ENCODE data around the gene ANXA2. TPM values are rescaled to one million over a fixed set of nuclear protein-coding genes. Genes with fewer than 3 reads are reported as not detected.

The ANXA2 gene
- total and polyA plus RNA-seq, 2 experiments from 2014 or later = 202 to 225 TPM

- TF ChIP-seq CTCF (conservative IDR thresholded peaks at IDR 0.05; ENCODE audit: low read depth in 2 of 2) (no peak), EZH2phosphoT487 (IDR thresholded peaks at IDR 0.05; ENCODE audit: unreplicated experiment) (no peak), NANOG (IDR thresholded peaks at IDR 0.05; ENCODE audit: borderline replicate concordance) (no peak), POLR2AphosphoS5 (IDR thresholded peaks at IDR 0.05; ENCODE audit: low read depth) (no peak), STAT1 (IDR thresholded peaks at IDR 0.05; ENCODE audit: unreplicated experiment) (no peak), CREB1 (CRISPR knock-in tag; IDR thresholded peaks at IDR 0.05; ENCODE audit: low read depth) (no peak)
These were observed 45.3 kb downstream of the ANXA2 start (continued) for GRCh38 chr15:60352525-60352924.

GRCh38 chr15:60351066-60351465 lies 46.7 kb downstream of the ANXA2 start:
- Mint-ChIP-seq H3K27me3 (ENCODE audit: insufficient read depth, low read depth, poor library complexity) (no peaks in the 10 kb centered on the region), H3K9me3 (no peaks in the 10 kb centered on the region), H3K4me3 (no peak overlapping the region), H3K4me1 (peaks cover 13% of the 10 kb centered on the region), H3K36me3 (ENCODE audit: low read depth) (peaks cover 41% of the 10 kb centered on the region), H3K27ac (no peak overlapping the region)
- Histone ChIP-seq H3K79me2 (replicated peaks; ENCODE audit: insufficient read depth) (no peaks in the 10 kb centered on the region), H3K4me2 (no peak overlapping the region), H3K36me3 (ENCODE audit: insufficient read depth) (peaks cover 38% of the 10 kb centered on the region), H3K4me3 (no peak overlapping the region), H3K4me1 (ENCODE audit: insufficient read depth) (0 out of 2 replicates have a peak, but pooled peaks cover 3% of the 10 kb centered on the region), H2AFZ (no peak overlapping the region), H3F3A (replicated peaks; ENCODE audit: low read depth) (no peaks in the 10 kb centered on the region), H3K9me2 (ENCODE audit: insufficient read depth) (no peaks in the 10 kb centered on the region), H3K27me3 (ENCODE audit: insufficient read depth) (no peaks in the 10 kb centered on the region), H3K27ac (ENCODE audit: low read depth) (no peak overlapping the region), H4K20me1 (replicated peaks; ENCODE audit: insufficient read depth) (no peaks in the 10 kb centered on the region; the same call in 1 of the 2 replicates)
- TF ChIP-seq STAT1 (IDR thresholded peaks at IDR 0.05; ENCODE audit: unreplicated experiment) = no peak
- no peak for TF ChIP-seq CREB1 (CRISPR knock-in tag; IDR thresholded peaks at IDR 0.05; ENCODE audit: low read depth)
- TF ChIP-seq POLR2AphosphoS5 (IDR thresholded peaks at IDR 0.05; ENCODE audit: low read depth) = no peak
- no peak for TF ChIP-seq EZH2 (IDR thresholded peaks at IDR 0.05; ENCODE audit: low read depth, unreplicated experiment)
- no peak for TF ChIP-seq NANOG (IDR thresholded peaks at IDR 0.05; ENCODE audit: borderline replicate concordance)
- no peak for TF ChIP-seq ETS1 (IDR thresholded peaks at IDR 0.05)
- TF ChIP-seq ZNF114 (CRISPR knock-in tag; IDR thresholded peaks at IDR 0.05) = no peak
- no peak for TF ChIP-seq REST (IDR thresholded peaks at IDR 0.05; ENCODE audit: unreplicated experiment)
- no peak for TF ChIP-seq ZNF331 (CRISPR knock-in tag; IDR thresholded peaks at IDR 0.05; ENCODE audit: low read depth)
- DNase-seq (ENCODE audit: low spot score) (no peak), ATAC-seq (no peak)

All from GM23338 (cell line).